ENCODE measurements around the gene SYCP2L.
A peak's percentile ranks its signal among the peaks of the same experiment; 100 is the strongest.

Gene SYCP2L

GRCh38 chr6:10954590-10955010, 67.7 kb downstream of the SYCP2L start:
- no peaks in the 10 kb centered on the region for H3K9me3 Mint-ChIP-seq
- no peak overlapping the region for H3K4me3 Mint-ChIP-seq
- no peak overlapping the region for H3K27ac Mint-ChIP-seq
- H3K4me1 Mint-ChIP-seq (ENCODE audit: low read depth) = no peaks in the 10 kb centered on the region
- DNase-seq (ENCODE audit: low spot score) = peak; percentile 64
- no peaks in the 10 kb centered on the region for H3K36me3 Mint-ChIP-seq (ENCODE audit: low read depth)
- H3K27me3 Mint-ChIP-seq (ENCODE audit: low read depth) = peaks cover 9% of the 10 kb centered on the region

- Mint-ChIP-seq H3K27me3 (ENCODE audit: low read depth) (peaks cover 4% of the 10 kb centered on the region), H3K36me3 (ENCODE audit: low read depth) (no peaks in the 10 kb centered on the region), H3K4me3 (no peak overlapping the region), H3K27ac (no peak overlapping the region), H3K4me1 (ENCODE audit: low read depth) (no peaks in the 10 kb centered on the region), H3K9me3 (no peaks in the 10 kb centered on the region)
- DNase-seq (ENCODE audit: low spot score) = no peak
Measured at GRCh38 chr6:10956776-10957175, 69.9 kb downstream of the SYCP2L start.

- DNase-seq (ENCODE audit: low spot score) = no peak
- peaks cover 4% of the 10 kb centered on the region for H3K27me3 Mint-ChIP-seq (ENCODE audit: low read depth)
- no peaks in the 10 kb centered on the region for H3K9me3 Mint-ChIP-seq
- H3K4me3 Mint-ChIP-seq = no peak overlapping the region
- no peaks in the 10 kb centered on the region for H3K4me1 Mint-ChIP-seq (ENCODE audit: low read depth)
- H3K27ac Mint-ChIP-seq = no peak overlapping the region
- no peaks in the 10 kb centered on the region for H3K36me3 Mint-ChIP-seq (ENCODE audit: low read depth)
Measured at GRCh38 chr6:10957414-10957886, 70.6 kb downstream of the SYCP2L start.

GRCh38 chr6:10960171-10960570, 73.3 kb downstream of the SYCP2L start:
- H3K4me1 Mint-ChIP-seq (ENCODE audit: low read depth) = no peaks in the 10 kb centered on the region
- no peak for DNase-seq (ENCODE audit: low spot score)
- no peak overlapping the region for H3K4me3 Mint-ChIP-seq
- H3K27ac Mint-ChIP-seq = no peak overlapping the region
- H3K9me3 Mint-ChIP-seq = no peaks in the 10 kb centered on the region
- H3K36me3 Mint-ChIP-seq (ENCODE audit: low read depth) = no peaks in the 10 kb centered on the region
- H3K27me3 Mint-ChIP-seq (ENCODE audit: low read depth) = peaks cover 7% of the 10 kb centered on the region

GRCh38 chr6:10961837-10962236, 75.0 kb downstream of the SYCP2L start:
- H3K4me1 Mint-ChIP-seq (ENCODE audit: low read depth) = no peaks in the 10 kb centered on the region

GRCh38 chr6:10962673-10963072, 75.8 kb downstream of the SYCP2L start:
- H3K27ac Mint-ChIP-seq = no peak overlapping the region
- H3K9me3 Mint-ChIP-seq = no peaks in the 10 kb centered on the region
- no peaks in the 10 kb centered on the region for H3K36me3 Mint-ChIP-seq (ENCODE audit: low read depth)
- no peak for DNase-seq (ENCODE audit: low spot score)
- H3K4me3 Mint-ChIP-seq = no peak overlapping the region
- H3K27me3 Mint-ChIP-seq (ENCODE audit: low read depth) = peaks cover 7% of the 10 kb centered on the region
- H3K4me1 Mint-ChIP-seq (ENCODE audit: low read depth) = no peaks in the 10 kb centered on the region

More at GRCh38 chr6:10961837-10962236, 75.0 kb downstream of the SYCP2L start:
- Mint-ChIP-seq H3K27ac (no peak overlapping the region), H3K27me3 (ENCODE audit: low read depth) (peaks cover 7% of the 10 kb centered on the region), H3K4me3 (no peak overlapping the region), H3K9me3 (no peaks in the 10 kb centered on the region), H3K36me3 (ENCODE audit: low read depth) (no peaks in the 10 kb centered on the region)
- DNase-seq (ENCODE audit: low spot score) = no peak

- H3K36me3 Mint-ChIP-seq (ENCODE audit: low read depth) = no peaks in the 10 kb centered on the region
- no peak for DNase-seq (ENCODE audit: low spot score)
- H3K27ac Mint-ChIP-seq = no peak overlapping the region
- peaks cover 11% of the 10 kb centered on the region for H3K27me3 Mint-ChIP-seq (ENCODE audit: low read depth)
- H3K9me3 Mint-ChIP-seq = no peaks in the 10 kb centered on the region
- no peaks in the 10 kb centered on the region for H3K4me1 Mint-ChIP-seq (ENCODE audit: low read depth)
- no peak overlapping the region for H3K4me3 Mint-ChIP-seq
Measured at GRCh38 chr6:10963113-10963512, 76.3 kb downstream of the SYCP2L start.

- H3K27me3 Mint-ChIP-seq (ENCODE audit: low read depth) = peaks cover 11% of the 10 kb centered on the region
- DNase-seq (ENCODE audit: low spot score) = no peak
- no peaks in the 10 kb centered on the region for H3K4me1 Mint-ChIP-seq (ENCODE audit: low read depth)
- no peak overlapping the region for H3K27ac Mint-ChIP-seq
- H3K36me3 Mint-ChIP-seq (ENCODE audit: low read depth) = no peaks in the 10 kb centered on the region
- no peaks in the 10 kb centered on the region for H3K9me3 Mint-ChIP-seq
- H3K4me3 Mint-ChIP-seq = no peak overlapping the region
Measured at GRCh38 chr6:10964684-10965083, 77.8 kb downstream of the SYCP2L start.

- Mint-ChIP-seq H3K9me3 (no peaks in the 10 kb centered on the region), H3K27me3 (ENCODE audit: low read depth) (peaks cover 8% of the 10 kb centered on the region), H3K36me3 (ENCODE audit: low read depth) (no peaks in the 10 kb centered on the region), H3K4me1 (ENCODE audit: low read depth) (no peaks in the 10 kb centered on the region), H3K27ac (no peak overlapping the region), H3K4me3 (no peak overlapping the region)
- DNase-seq (ENCODE audit: low spot score) = no peak
Measured at GRCh38 chr6:10968776-10969175, 81.9 kb downstream of the SYCP2L start.

- Mint-ChIP-seq H3K4me3 (no peak overlapping the region), H3K36me3 (ENCODE audit: low read depth) (no peaks in the 10 kb centered on the region), H3K27ac (no peak overlapping the region), H3K9me3 (no peaks in the 10 kb centered on the region), H3K4me1 (ENCODE audit: low read depth) (no peaks in the 10 kb centered on the region), H3K27me3 (ENCODE audit: low read depth) (peaks cover 4% of the 10 kb centered on the region)
- DNase-seq (ENCODE audit: low spot score) = no peak
Measured at GRCh38 chr6:10970731-10971130, 83.9 kb downstream of the SYCP2L start.

GRCh38 chr6:10972196-10972595, 85.3 kb downstream of the SYCP2L start:
- Mint-ChIP-seq H3K9me3 (no peaks in the 10 kb centered on the region), H3K4me1 (ENCODE audit: low read depth) (no peaks in the 10 kb centered on the region), H3K36me3 (ENCODE audit: low read depth) (no peaks in the 10 kb centered on the region), H3K27me3 (ENCODE audit: low read depth) (peaks cover 4% of the 10 kb centered on the region), H3K4me3 (no peak overlapping the region), H3K27ac (no peak overlapping the region)
- DNase-seq (ENCODE audit: low spot score) = no peak

- no peak overlapping the region for H3K4me3 Mint-ChIP-seq
- DNase-seq (ENCODE audit: low spot score) = no peak
- no peaks in the 10 kb centered on the region for H3K36me3 Mint-ChIP-seq (ENCODE audit: low read depth)
- H3K27me3 Mint-ChIP-seq (ENCODE audit: low read depth) = peaks cover 6% of the 10 kb centered on the region
- H3K9me3 Mint-ChIP-seq = no peaks in the 10 kb centered on the region
- no peak overlapping the region for H3K27ac Mint-ChIP-seq
- H3K4me1 Mint-ChIP-seq (ENCODE audit: low read depth) = no peaks in the 10 kb centered on the region
Measured at GRCh38 chr6:10976571-10976970, 89.7 kb downstream of the SYCP2L start.

- Mint-ChIP-seq H3K36me3 (ENCODE audit: low read depth) (no peaks in the 10 kb centered on the region), H3K9me3 (no peaks in the 10 kb centered on the region), H3K4me1 (ENCODE audit: low read depth) (no peaks in the 10 kb centered on the region), H3K4me3 (no peak overlapping the region), H3K27ac (no peak overlapping the region), H3K27me3 (ENCODE audit: low read depth) (peaks cover 6% of the 10 kb centered on the region)
- no peak for DNase-seq (ENCODE audit: low spot score)
Measured at GRCh38 chr6:10977231-10977968, 90.5 kb downstream of the SYCP2L start.

GRCh38 chr6:10979603-10980002, 92.8 kb downstream of the SYCP2L start:
- H3K27ac Mint-ChIP-seq = no peak overlapping the region
- H3K9me3 Mint-ChIP-seq = no peaks in the 10 kb centered on the region
- H3K36me3 Mint-ChIP-seq (ENCODE audit: low read depth) = no peaks in the 10 kb centered on the region
- no peaks in the 10 kb centered on the region for H3K4me1 Mint-ChIP-seq (ENCODE audit: low read depth)
- no peak overlapping the region for H3K4me3 Mint-ChIP-seq
- DNase-seq (ENCODE audit: low spot score) = no peak
- H3K27me3 Mint-ChIP-seq (ENCODE audit: low read depth) = peaks cover 6% of the 10 kb centered on the region

- Mint-ChIP-seq H3K27me3 (ENCODE audit: low read depth) (peaks cover 6% of the 10 kb centered on the region), H3K27ac (no peak overlapping the region), H3K4me3 (no peak overlapping the region), H3K4me1 (ENCODE audit: low read depth) (no peaks in the 10 kb centered on the region), H3K36me3 (ENCODE audit: low read depth) (no peaks in the 10 kb centered on the region), H3K9me3 (no peaks in the 10 kb centered on the region)
- no peak for DNase-seq (ENCODE audit: low spot score)
Measured at GRCh38 chr6:10981409-10981808, 94.6 kb downstream of the SYCP2L start.

Data from T-helper 2 cell treated with Interferon-gamma antibody and Interleukin-4, amounts not matched to agents 5 μg/mL and 100 μg/mL, for 36 hours (primary cell).